Transverse colon (tissue), 4 donors: Measurements from ENCODE around the gene KCNK15. TPM values are rescaled to one million over a fixed set of nuclear protein-coding genes. Genes with fewer than 3 reads are reported as not detected.
"Not testable (repeated sequence)": the region's sequence is repeated elsewhere in the genome, so short reads cannot be mapped to it uniquely, and the experiment has no call there.

Experiments
- DNase-seq: peaks from one replicate; pipeline ENCODE4 v3.0.0-alpha.2; 2019
- H3K27ac ChIP-seq, 4 donors: fragments of 200-600 bp; sonication (generic); 2 replicates each; pipeline ENCODE4 v1.5.1; 2016 to 2018; ENCODE audit warnings: inconsistent platforms in 4 of 4
- H3K27me3 ChIP-seq: fragments of 200-600 bp; sonication (generic); 2 replicates; pipeline ENCODE4 v1.5.1; 2017; ENCODE audit warnings: inconsistent platforms
- H3K36me3 ChIP-seq, 4 donors: fragments of 200-600 bp; sonication (generic); 2 replicates each; pipeline ENCODE4 v1.5.1; 2017 to 2019; ENCODE audit warnings: inconsistent platforms in 4 of 4
- H3K4me1 ChIP-seq, 4 donors: fragments of 200-600 bp; sonication (generic); 2 replicates each; pipeline ENCODE4 v1.5.1; 2017 to 2020; ENCODE audit warnings: inconsistent platforms in 4 of 4
- H3K4me3 ChIP-seq, 4 donors: fragments of 200-600 bp; sonication (generic); 1 replicate in 1 of 4; 2 replicates in 3 of 4; pipeline versions ENCODE4 v1.5.1 to v1.6.1; 2017 to 2019; ENCODE audit warnings: inconsistent platforms in 4 of 4
- H3K9me3 ChIP-seq, 2 donors: fragments of 200-600 bp; sonication (generic); 2 replicates each; pipeline ENCODE4 v1.5.1; 2017 to 2019; ENCODE audit warnings: inconsistent platforms in 2 of 2
- CTCF ChIP-seq, 5 experiments: fragments of 200-600 bp in 3 of 5; fragments of 450-650 bp in 2 of 5; sonication (generic) in 3 of 5; IDR thresholded peaks; 1 replicate in 2 of 5; 2 replicates in 3 of 5; pipeline ENCODE4 v1.5.1; 2016 to 2017; ENCODE audit warnings: antibody characterized with exemption in 5 of 5, inconsistent platforms in 3 of 5, mild to moderate bottlenecking in 2 of 5, moderate library complexity in 1 of 5
- EP300 ChIP-seq: sonication (generic); formaldehyde crosslinking; IDR thresholded peaks from one replicate; pipeline ENCODE4 v1.6.1; 2017; ENCODE audit warnings: antibody characterized with exemption, low read depth
- POLR2A ChIP-seq: fragments of 450-650 bp; IDR thresholded peaks from one replicate; pipeline ENCODE4 v1.6.1; 2016; ENCODE audit warnings: antibody characterized with exemption, mild to moderate bottlenecking, moderate library complexity
- POLR2AphosphoS5 ChIP-seq, 3 donors: sonication (generic); formaldehyde crosslinking; IDR thresholded peaks; one replicate each; pipeline ENCODE4 v1.6.1; 2016; ENCODE audit warnings: antibody characterized with exemption in 3 of 3
- WGBS, 2 donors: methylation state at CpG; one replicate each; pipeline ENCODE4 v1.1.5; 2018; ENCODE audit warnings: low coverage in 1 of 2; 5-methylcytosine and 5-hydroxymethylcytosine counted together
- in situ Hi-C, 4 donors: fragments of 200-750 bp; cut with MboI; loops; one replicate each; pipeline versions ENCODE4 v1.15.0 to v1.15.1; 2017; ENCODE audit warnings: low sequenced_read_pairs in 3 of 4, low pct_ligation_motif_present in 1 of 4, low pct_unique_long_range_greater_than_20kb in 1 of 4
- intact Hi-C: fragments of 100-400 bp; cut with DNase I; formaldehyde crosslinking; loops from one replicate; pipeline ENCODE4 v1.15.1; 2023; ENCODE audit warnings: low total_unique reads
- total RNA-seq, 4 donors: library from RNA; depleted of rRNA; stranded (reverse); fragments of >200 nt; gene quantifications; one replicate each; pipeline ENCODE4 v1.1.0, GENCODE V29; 2016

The KCNK15 gene
- total RNA-seq, 4 donors from 2014 or later: 0.27 to 1.3 TPM; not detected in 2

GRCh38 chr20:44762466-44763140, 16.9 kb downstream of the KCNK15 start:
- in situ Hi-C loops (no loop called here), intact Hi-C loops (no loop called here)
- no peak for TF ChIP-seq POLR2A
- no peak for TF ChIP-seq POLR2AphosphoS5 (IDR thresholded peaks at IDR 0.05)
- no peak for TF ChIP-seq CTCF (IDR thresholded peaks at IDR 0.05)
- no peak for TF ChIP-seq EP300
- no peak overlapping the region for H3K4me3 ChIP-seq
- no peaks in the 10 kb centered on the region for H3K9me3 ChIP-seq
- no peaks in the 10 kb centered on the region for H3K4me1 ChIP-seq
- H3K27me3 ChIP-seq: peaks cover 5% of the 10 kb centered on the region
- H3K36me3 ChIP-seq: no peaks in the 10 kb centered on the region
- peak overlapping the region in 1 of 4 donors; percentile 17 for H3K27ac ChIP-seq
- WGBS, 2 donors: 66% methylated on average over 10 of the region's 10 CpGs; no CpG with 5 or more reads in 1 of the 2 donors
- no peak for DNase-seq

GRCh38 chr20:44763798-44764197, 18.1 kb downstream of the KCNK15 start:
- H3K27ac ChIP-seq, intact Hi-C loops, H3K4me3 ChIP-seq, H3K36me3 ChIP-seq, in situ Hi-C loops, H3K27me3 ChIP-seq, DNase-seq, H3K4me1 ChIP-seq, H3K9me3 ChIP-seq: not testable (repeated sequence)
- WGBS, 2 donors: 77 to 84% methylated on average over 3 of the region's 3 CpGs

GRCh38 chr20:44765091-44765490, 19.4 kb downstream of the KCNK15 start:
- Histone ChIP-seq H3K4me3 (no peak overlapping the region), H3K36me3 (no peaks in the 10 kb centered on the region), H3K4me1 (no peaks in the 10 kb centered on the region), H3K27ac (no peak overlapping the region), H3K9me3 (no peaks in the 10 kb centered on the region), H3K27me3 (peaks cover 5% of the 10 kb centered on the region)
- intact Hi-C loops (no loop called here), in situ Hi-C loops (no loop called here)
- WGBS, 2 donors: 53 to 70% methylated on average over 2 to 4 of the region's 4 CpGs
- no peak for TF ChIP-seq POLR2AphosphoS5 (IDR thresholded peaks at IDR 0.05)
- no peak for TF ChIP-seq CTCF (IDR thresholded peaks at IDR 0.05)
- TF ChIP-seq POLR2A: no peak
- TF ChIP-seq EP300: no peak
- no peak for DNase-seq

- 11 to 44% methylated on average over 3 to 7 of the region's 7 CpGs for WGBS, 2 donors
- intact Hi-C loops: no loop called here
- no peak for DNase-seq
- no peaks in the 10 kb centered on the region for H3K9me3 ChIP-seq
- no peaks in the 10 kb centered on the region for H3K36me3 ChIP-seq
- in situ Hi-C loops: no loop called here
- H3K27ac ChIP-seq: no peak overlapping the region
- H3K4me3 ChIP-seq: no peak overlapping the region
- TF ChIP-seq EP300 (no peak), POLR2A (no peak), CTCF (IDR thresholded peaks at IDR 0.05) (no peak), POLR2AphosphoS5 (IDR thresholded peaks at IDR 0.05) (no peak)
- peaks cover 8% of the 10 kb centered on the region for H3K27me3 ChIP-seq
- H3K4me1 ChIP-seq: no peaks in the 10 kb centered on the region
Observed at GRCh38 chr20:44765701-44766347, 20.2 kb downstream of the KCNK15 start.
